Gastroesophageal sphincter (tissue), 3 donors: ENCODE data around the gene ELP4.

ENCODE experiments used
- CTCF ChIP-seq, 4 experiments: fragments of 200-600 bp in 2 of 4; fragments of 450-650 bp in 2 of 4; sonication (generic) in 1 of 4; IDR thresholded peaks; one replicate each; pipeline ENCODE4 v1.5.1; 2017 to 2019; ENCODE audit warnings: antibody characterized with exemption in 4 of 4, mild to moderate bottlenecking in 2 of 4, moderate library complexity in 2 of 4
- EP300 ChIP-seq: sonication (generic); formaldehyde crosslinking; IDR thresholded peaks from one replicate; pipeline ENCODE4 v1.6.1; 2017; ENCODE audit warnings: antibody characterized with exemption, mild to moderate bottlenecking
- POLR2A ChIP-seq, 2 donors: fragments of 450-650 bp; IDR thresholded peaks; one replicate each; pipeline ENCODE4 v1.6.1; 2017; ENCODE audit warnings: antibody characterized with exemption in 2 of 2, mild to moderate bottlenecking in 2 of 2, moderate library complexity in 1 of 2
- POLR2AphosphoS5 ChIP-seq: sonication (generic); formaldehyde crosslinking; IDR thresholded peaks from one replicate; pipeline ENCODE4 v1.6.1; 2017; ENCODE audit warnings: antibody characterized with exemption

- TF ChIP-seq CTCF (IDR thresholded peaks at IDR 0.05) (no peak), POLR2A (IDR thresholded peaks at IDR 0.05) (no peak), EP300 (no peak), POLR2AphosphoS5 (no peak)
These were observed 275.0 kb downstream of the ELP4 start for GRCh38 chr11:31784611-31785010.
